ENCODE data around the gene GLRX5. TPM values are rescaled to one million over a fixed set of nuclear protein-coding genes. Genes with fewer than 3 reads are reported as not detected.

GLRX5 gene
- total RNA-seq, 3 donors from 2014 or later, result 29.1 to 36.1 (median 33.6) TPM

- intact Hi-C loops (cut with DNase I; ENCODE audit: low total_unique reads), result loop anchor here (5.0 kb wide), 1 partner anchor 714 kb away; no protein-coding TSS in a partner anchor
- Histone ChIP-seq H3K4me1 (no peaks in the 10 kb centered on the region), H3K27me3 (no peaks in the 10 kb centered on the region), H3K4me3 (peak overlapping the region in 1 of 3 donors; percentile 44), H3K9me3 (no peaks in the 10 kb centered on the region), H3K36me3 (no peaks in the 10 kb centered on the region), H3K27ac (no peak overlapping the region)
- no peak for DNase-seq (ENCODE audit: low spot score in 2 of 2)
- TF ChIP-seq POLR2A (IDR thresholded peaks at IDR 0.05) (no peak), POLR2AphosphoS5 (IDR thresholded peaks at IDR 0.05) (no peak), CTCF (IDR thresholded peaks at IDR 0.05) (no peak)
Measured at GRCh38 chr14:95562892-95563685, 28.2 kb downstream of the GLRX5 start.

DNA sequence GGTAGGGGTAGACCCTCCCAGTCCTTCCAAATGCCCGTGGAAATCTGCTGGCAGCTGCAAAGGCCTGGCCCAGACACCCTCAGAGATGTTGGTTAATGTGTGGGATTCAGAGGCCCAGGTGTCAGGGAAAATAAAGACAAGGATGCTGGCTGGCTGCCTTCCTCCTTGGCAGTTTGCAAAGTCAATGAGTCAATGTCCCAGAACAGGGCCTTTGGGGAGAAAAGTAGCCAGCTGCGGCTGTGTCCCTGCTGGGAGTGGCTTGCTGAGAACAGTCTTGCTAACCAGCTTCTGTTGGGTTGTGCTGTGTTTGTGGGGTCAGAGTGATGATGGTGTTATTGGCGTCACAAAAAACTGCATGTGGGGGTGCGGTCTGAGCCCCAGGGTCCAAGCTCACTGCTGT lies 29.2 kb downstream of the GLRX5 start:
- H3K4me1 ChIP-seq, result no peaks in the 10 kb centered on the region
- H3K36me3 ChIP-seq, result no peaks in the 10 kb centered on the region
- H3K27ac ChIP-seq, result no peak overlapping the region
- TF ChIP-seq POLR2AphosphoS5 (IDR thresholded peaks at IDR 0.05), result no peak
- TF ChIP-seq CTCF (IDR thresholded peaks at IDR 0.05), result no peak
- TF ChIP-seq POLR2A (IDR thresholded peaks at IDR 0.05), result no peak
- intact Hi-C loops (cut with DNase I; ENCODE audit: low total_unique reads), result loop anchor here (5.0 kb wide), 1 partner anchor 713 kb away; no protein-coding TSS in a partner anchor
- DNase-seq (ENCODE audit: low spot score in 2 of 2), result no peak
- no peaks in the 10 kb centered on the region for H3K9me3 ChIP-seq
- no peak overlapping the region for H3K4me3 ChIP-seq
- H3K27me3 ChIP-seq, result no peaks in the 10 kb centered on the region

- intact Hi-C loops (cut with DNase I; ENCODE audit: low total_unique reads), result no loop called here
- Histone ChIP-seq H3K27ac (no peak overlapping the region), H3K4me3 (no peak overlapping the region), H3K9me3 (no peaks in the 10 kb centered on the region), H3K27me3 (no peaks in the 10 kb centered on the region), H3K4me1 (no peaks in the 10 kb centered on the region), H3K36me3 (no peaks in the 10 kb centered on the region)
- DNase-seq (ENCODE audit: low spot score in 2 of 2), result no peak
- TF ChIP-seq CTCF (IDR thresholded peaks at IDR 0.05) (no peak), POLR2AphosphoS5 (IDR thresholded peaks at IDR 0.05) (no peak), POLR2A (IDR thresholded peaks at IDR 0.05) (no peak)
Measured at GRCh38 chr14:95569440-95569839, 34.6 kb downstream of the GLRX5 start.

DNA sequence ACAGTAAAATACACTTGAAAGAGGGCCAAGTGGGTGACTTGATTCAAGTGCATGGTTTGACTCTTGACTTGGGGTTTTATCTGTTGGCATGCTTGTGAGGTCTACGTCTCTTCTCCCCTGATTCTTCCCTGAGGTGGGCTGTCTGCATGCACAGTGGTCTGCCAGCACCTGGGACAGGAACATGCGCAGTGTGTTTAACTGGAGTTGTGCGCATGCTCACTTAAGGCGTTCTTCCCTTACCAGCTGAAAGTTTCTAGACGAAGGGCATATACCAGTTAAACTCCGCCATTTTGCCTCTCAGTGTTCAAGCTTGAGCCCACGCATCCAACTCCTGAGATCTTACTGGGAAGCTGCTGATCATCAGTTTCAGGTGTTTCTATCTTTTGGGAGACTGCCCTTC lies 38.5 kb downstream of the GLRX5 start:
- Histone ChIP-seq H3K36me3 (no peaks in the 10 kb centered on the region), H3K9me3 (no peaks in the 10 kb centered on the region), H3K27me3 (no peaks in the 10 kb centered on the region), H3K27ac (no peak overlapping the region), H3K4me3 (no peak overlapping the region), H3K4me1 (no peaks in the 10 kb centered on the region)
- intact Hi-C loops (cut with DNase I; ENCODE audit: low total_unique reads), result no loop called here
- DNase-seq (ENCODE audit: low spot score in 2 of 2), result no peak
- TF ChIP-seq CTCF (IDR thresholded peaks at IDR 0.05) (no peak), POLR2A (IDR thresholded peaks at IDR 0.05) (no peak), POLR2AphosphoS5 (IDR thresholded peaks at IDR 0.05) (no peak)

DNA sequence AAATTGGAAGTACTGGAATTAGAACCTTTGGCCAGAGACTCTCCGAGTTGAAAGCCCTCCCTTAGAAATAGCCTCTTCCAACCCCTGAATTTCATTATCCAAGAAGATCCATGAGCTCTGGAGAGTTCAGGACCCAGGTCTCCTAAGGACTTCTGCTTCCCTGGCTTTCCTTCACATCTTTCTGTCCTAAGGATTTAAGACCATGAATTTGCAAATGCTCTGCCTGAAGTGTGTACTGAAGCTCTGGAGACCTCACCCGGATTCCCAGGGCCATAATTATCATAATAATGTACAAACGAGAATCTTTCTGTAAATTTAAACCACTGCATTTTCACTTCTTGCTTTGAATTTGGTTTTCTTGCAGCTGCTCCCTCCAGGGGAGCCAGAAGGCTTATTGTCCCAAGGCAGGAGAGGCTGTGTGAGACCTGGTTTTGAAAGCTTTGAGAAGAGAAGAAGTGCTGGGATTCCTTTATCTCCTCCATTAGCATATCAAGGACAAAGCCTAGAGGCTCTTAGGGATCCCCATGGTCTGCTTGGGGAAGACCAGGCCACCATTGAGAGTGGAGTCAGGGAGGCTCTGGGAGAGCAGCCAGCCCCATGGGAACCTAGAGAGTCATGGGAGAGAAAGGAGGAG lies 41.1 kb downstream of the GLRX5 start:
- Histone ChIP-seq H3K36me3 (no peaks in the 10 kb centered on the region), H3K27ac (no peak overlapping the region), H3K27me3 (no peaks in the 10 kb centered on the region), H3K4me1 (no peaks in the 10 kb centered on the region), H3K4me3 (no peak overlapping the region), H3K9me3 (no peaks in the 10 kb centered on the region)
- TF ChIP-seq CTCF (IDR thresholded peaks at IDR 0.05) (no peak), POLR2AphosphoS5 (IDR thresholded peaks at IDR 0.05) (no peak), POLR2A (IDR thresholded peaks at IDR 0.05) (no peak)
- intact Hi-C loops (cut with DNase I; ENCODE audit: low total_unique reads), result no loop called here
- DNase-seq (ENCODE audit: low spot score in 2 of 2), result no peak

Measured in breast epithelium (tissue), 4 donors.